Calu3 (cell line): Measurements from ENCODE around the gene SRSF5. TPM values are rescaled to one million over a fixed set of nuclear protein-coding genes. Genes with fewer than 3 reads are reported as not detected.

Experiments
- BruUV-seq: library from RNA; stranded (reverse); fragments of 400-500 nt; replicated peaks from 2 replicates; lab custom pipeline; 2021; lab: Mats Ljungman, UMichigan
- CTCF ChIA-PET: fragments of 300-600 bp; sonication (Branson Sonifier 250); formaldehyde crosslinking; loops from one replicate; lab custom pipeline; 2022; ENCODE audit warnings: antibody characterized with exemption; lab: Charles Lee
- DNase-seq: peaks from one replicate; pipeline ENCODE4 v3.0.0; 2022
- H3K27ac Mint-ChIP-seq: one replicate; pipeline ENCODE4 v1.8.0; 2022; ENCODE audit warnings: mixed read lengths; ENCODE audit not compliant: unreplicated experiment
- H3K27me3 Mint-ChIP-seq: one replicate; pipeline ENCODE4 v1.8.0; 2022; ENCODE audit warnings: mixed read lengths; ENCODE audit not compliant: unreplicated experiment
- H3K36me3 Mint-ChIP-seq: one replicate; pipeline ENCODE4 v1.8.0; 2022; ENCODE audit warnings: mild to moderate bottlenecking, moderate library complexity, mixed read lengths; ENCODE audit not compliant: insufficient read depth, unreplicated experiment
- H3K4me1 Mint-ChIP-seq: one replicate; pipeline ENCODE4 v1.8.0; 2022; ENCODE audit warnings: mild to moderate bottlenecking, low read depth, mixed read lengths; ENCODE audit not compliant: unreplicated experiment
- H3K4me3 Mint-ChIP-seq: one replicate; pipeline ENCODE4 v1.8.0; 2022; ENCODE audit warnings: mild to moderate bottlenecking, low read depth, moderate library complexity, mixed read lengths; ENCODE audit not compliant: unreplicated experiment
- H3K9me3 Mint-ChIP-seq: one replicate; pipeline ENCODE4 v1.8.0; 2022; ENCODE audit warnings: low read depth, mixed read lengths; ENCODE audit not compliant: unreplicated experiment
- CTCF ChIP-seq: fragments of 200-600 bp; IDR thresholded peaks from one replicate; pipeline ENCODE4 v1.8.0; 2022; ENCODE audit warnings: antibody characterized with exemption; ENCODE audit not compliant: unreplicated experiment
- intact Hi-C: fragments of 100-400 bp; cut with micrococcal nuclease; formaldehyde crosslinking; loops from one replicate; pipeline ENCODE4 v1.10.0; 2022; ENCODE audit not compliant: unreplicated experiment
- total RNA-seq: library from RNA; stranded (reverse); gene quantifications from 2 replicates; pipeline ENCODE4 v1.2.3, GENCODE V29; 2022

SRSF5 gene
- total RNA-seq, 1 experiment from 2014 or later = 256 TPM

GRCh38 chr14:69749956-69750355 lies 17.0 kb upstream of the SRSF5 start:
- H3K27ac Mint-ChIP-seq = peak overlapping the region; percentile 19

GRCh38 chr14:69750495-69750894 lies 16.4 kb upstream of the SRSF5 start:
- Mint-ChIP-seq H3K27me3 (no peaks in the 10 kb centered on the region), H3K36me3 (no peaks in the 10 kb centered on the region), H3K27ac (peak overlapping the region; percentile 19), H3K4me1 (peaks cover 24% of the 10 kb centered on the region), H3K9me3 (peaks cover 3% of the 10 kb centered on the region), H3K4me3 (no peak overlapping the region)
- intact Hi-C loops = no loop called here
- DNase-seq = no peak
- no TSS peak for BruUV-seq
- no peak for TF ChIP-seq CTCF
- CTCF ChIA-PET = interaction anchor here (1.0 kb wide), 1 partner anchor 14 kb away, joined by 3 read pairs; no protein-coding TSS in a partner anchor

More at GRCh38 chr14:69749956-69750355, 17.0 kb upstream of the SRSF5 start:
- Mint-ChIP-seq H3K27me3 (no peaks in the 10 kb centered on the region), H3K36me3 (no peaks in the 10 kb centered on the region), H3K4me3 (no peak overlapping the region), H3K4me1 (peaks cover 24% of the 10 kb centered on the region), H3K9me3 (peaks cover 3% of the 10 kb centered on the region)
- TF ChIP-seq CTCF = no peak
- no TSS peak for BruUV-seq
- CTCF ChIA-PET = interaction anchor here (1.0 kb wide), 1 partner anchor 13 kb away, joined by 3 read pairs; no protein-coding TSS in a partner anchor
- DNase-seq = no peak
- intact Hi-C loops = no loop called here

GRCh38 chr14:69752773-69753172 lies 14.2 kb upstream of the SRSF5 start:
- no peak overlapping the region for H3K4me3 Mint-ChIP-seq
- no peaks in the 10 kb centered on the region for H3K36me3 Mint-ChIP-seq
- DNase-seq = no peak
- peaks cover 16% of the 10 kb centered on the region for H3K4me1 Mint-ChIP-seq
- TF ChIP-seq CTCF = no peak
- H3K27me3 Mint-ChIP-seq = no peaks in the 10 kb centered on the region
- intact Hi-C loops = no loop called here
- CTCF ChIA-PET = interaction anchor here (0.7 kb wide), 1 partner anchor 9 kb away, joined by 3 read pairs; no protein-coding TSS in a partner anchor
- no peaks in the 10 kb centered on the region for H3K9me3 Mint-ChIP-seq
- H3K27ac Mint-ChIP-seq = no peak overlapping the region
- no TSS peak for BruUV-seq

GRCh38 chr14:69753860-69754259 lies 13.1 kb upstream of the SRSF5 start:
- no peaks in the 10 kb centered on the region for H3K36me3 Mint-ChIP-seq
- CTCF ChIA-PET = no interaction called here
- no peaks in the 10 kb centered on the region for H3K27me3 Mint-ChIP-seq
- H3K9me3 Mint-ChIP-seq = no peaks in the 10 kb centered on the region
- BruUV-seq = no TSS peak
- DNase-seq = no peak
- H3K4me1 Mint-ChIP-seq = peaks cover 16% of the 10 kb centered on the region
- intact Hi-C loops = no loop called here
- no peak overlapping the region for H3K4me3 Mint-ChIP-seq
- TF ChIP-seq CTCF = no peak
- no peak overlapping the region for H3K27ac Mint-ChIP-seq
